Calu3 (cell line): ENCODE data around the gene MLLT1. TPM values are rescaled to one million over a fixed set of nuclear protein-coding genes. Genes with fewer than 3 reads are reported as not detected.
A peak's percentile ranks its signal among the peaks of the same experiment; 100 is the strongest.

Experiments used
- BruUV-seq: library from RNA; stranded (reverse); fragments of 400-500 nt; replicated peaks from 2 replicates; lab custom pipeline; 2021; lab: Mats Ljungman, UMichigan
- CTCF ChIA-PET: fragments of 300-600 bp; sonication (Branson Sonifier 250); formaldehyde crosslinking; loops from one replicate; lab custom pipeline; 2022; ENCODE audit warnings: antibody characterized with exemption; lab: Charles Lee
- DNase-seq: peaks from one replicate; pipeline ENCODE4 v3.0.0; 2022
- H3K27ac Mint-ChIP-seq: one replicate; pipeline ENCODE4 v1.8.0; 2022; ENCODE audit warnings: mixed read lengths; ENCODE audit not compliant: unreplicated experiment
- H3K27me3 Mint-ChIP-seq: one replicate; pipeline ENCODE4 v1.8.0; 2022; ENCODE audit warnings: mixed read lengths; ENCODE audit not compliant: unreplicated experiment
- H3K36me3 Mint-ChIP-seq: one replicate; pipeline ENCODE4 v1.8.0; 2022; ENCODE audit warnings: mild to moderate bottlenecking, moderate library complexity, mixed read lengths; ENCODE audit not compliant: insufficient read depth, unreplicated experiment
- H3K4me1 Mint-ChIP-seq: one replicate; pipeline ENCODE4 v1.8.0; 2022; ENCODE audit warnings: mild to moderate bottlenecking, low read depth, mixed read lengths; ENCODE audit not compliant: unreplicated experiment
- H3K4me3 Mint-ChIP-seq: one replicate; pipeline ENCODE4 v1.8.0; 2022; ENCODE audit warnings: mild to moderate bottlenecking, low read depth, moderate library complexity, mixed read lengths; ENCODE audit not compliant: unreplicated experiment
- H3K9me3 Mint-ChIP-seq: one replicate; pipeline ENCODE4 v1.8.0; 2022; ENCODE audit warnings: low read depth, mixed read lengths; ENCODE audit not compliant: unreplicated experiment
- intact Hi-C: fragments of 100-400 bp; cut with micrococcal nuclease; formaldehyde crosslinking; loops from one replicate; pipeline ENCODE4 v1.10.0; 2022; ENCODE audit not compliant: unreplicated experiment
- total RNA-seq: library from RNA; stranded (reverse); gene quantifications from 2 replicates; pipeline ENCODE4 v1.2.3, GENCODE V29; 2022
- TF ChIP-seq, protein P1 (sequence below): fragments of 200-600 bp; IDR thresholded peaks from one replicate; pipeline ENCODE4 v1.8.0; 2022; ENCODE audit warnings: antibody characterized with exemption; ENCODE audit not compliant: unreplicated experiment

Gene MLLT1
- total RNA-seq, 1 experiment from 2014 or later, result 49.8 TPM

DNA sequence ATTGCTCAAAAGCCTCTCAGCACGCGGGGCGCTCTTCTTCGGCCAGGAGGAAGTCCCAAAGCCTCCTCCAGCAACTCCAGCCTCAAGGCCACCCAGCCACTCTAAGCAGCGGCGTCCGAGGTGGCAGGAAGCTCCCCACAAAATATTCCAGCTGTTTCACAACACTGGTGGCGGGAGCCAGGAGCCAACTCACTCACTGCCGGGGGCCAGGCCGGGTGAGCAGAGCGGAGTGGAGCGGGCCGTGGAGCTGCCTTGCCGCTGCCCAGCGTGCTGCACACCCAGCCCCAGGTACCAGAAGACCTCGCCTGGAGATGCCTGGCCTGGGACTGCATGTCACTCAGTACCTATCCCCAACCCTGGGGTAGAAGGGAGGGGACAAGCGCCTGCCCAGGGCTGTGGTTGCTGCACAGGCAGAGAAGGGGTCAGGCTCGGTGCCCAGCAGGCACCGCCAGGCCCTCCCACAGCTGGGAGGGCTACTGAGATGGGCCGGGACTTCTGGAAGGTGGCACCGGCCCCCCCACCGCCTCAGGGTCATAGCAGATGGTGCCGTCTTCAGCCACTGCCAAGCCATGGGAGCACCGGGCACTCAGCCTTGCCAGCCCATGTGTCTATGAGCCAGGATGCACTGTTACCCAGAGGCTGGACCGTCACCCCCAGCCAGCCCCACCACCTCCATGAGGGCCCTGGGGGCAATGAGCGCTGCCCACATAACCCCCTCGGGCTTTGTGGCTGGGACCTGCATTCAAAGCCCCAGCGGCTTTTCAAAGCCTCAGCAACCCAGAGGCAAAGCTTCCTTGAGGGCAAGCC is 59.2 kb downstream of the MLLT1 start:
- Mint-ChIP-seq H3K27me3 (no peaks in the 10 kb centered on the region), H3K9me3 (no peaks in the 10 kb centered on the region), H3K36me3 (peaks cover 18% of the 10 kb centered on the region), H3K27ac (no peak overlapping the region), H3K4me3 (no peak overlapping the region), H3K4me1 (no peaks in the 10 kb centered on the region)
- BruUV-seq, result no TSS peak
- intact Hi-C loops, result no loop called here
- TF ChIP-seq, protein P1, sequence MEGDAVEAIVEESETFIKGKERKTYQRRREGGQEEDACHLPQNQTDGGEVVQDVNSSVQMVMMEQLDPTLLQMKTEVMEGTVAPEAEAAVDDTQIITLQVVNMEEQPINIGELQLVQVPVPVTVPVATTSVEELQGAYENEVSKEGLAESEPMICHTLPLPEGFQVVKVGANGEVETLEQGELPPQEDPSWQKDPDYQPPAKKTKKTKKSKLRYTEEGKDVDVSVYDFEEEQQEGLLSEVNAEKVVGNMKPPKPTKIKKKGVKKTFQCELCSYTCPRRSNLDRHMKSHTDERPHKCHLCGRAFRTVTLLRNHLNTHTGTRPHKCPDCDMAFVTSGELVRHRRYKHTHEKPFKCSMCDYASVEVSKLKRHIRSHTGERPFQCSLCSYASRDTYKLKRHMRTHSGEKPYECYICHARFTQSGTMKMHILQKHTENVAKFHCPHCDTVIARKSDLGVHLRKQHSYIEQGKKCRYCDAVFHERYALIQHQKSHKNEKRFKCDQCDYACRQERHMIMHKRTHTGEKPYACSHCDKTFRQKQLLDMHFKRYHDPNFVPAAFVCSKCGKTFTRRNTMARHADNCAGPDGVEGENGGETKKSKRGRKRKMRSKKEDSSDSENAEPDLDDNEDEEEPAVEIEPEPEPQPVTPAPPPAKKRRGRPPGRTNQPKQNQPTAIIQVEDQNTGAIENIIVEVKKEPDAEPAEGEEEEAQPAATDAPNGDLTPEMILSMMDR, result no peak
- no peak for DNase-seq
- CTCF ChIA-PET, result interaction anchor here (0.5 kb wide), 2 partner anchors 21 to 57 kb away, joined by 3 read pairs; no protein-coding TSS in a partner anchor

GRCh38 chr19:6219586-6220290 is 60.0 kb downstream of the MLLT1 start:
- H3K27ac Mint-ChIP-seq, result no peak overlapping the region
- H3K4me3 Mint-ChIP-seq, result no peak overlapping the region
- no peaks in the 10 kb centered on the region for H3K9me3 Mint-ChIP-seq
- intact Hi-C loops, result loop anchor here (10.0 kb wide), 1 partner anchor 75 kb away; no protein-coding TSS in a partner anchor
- no TSS peak for BruUV-seq
- CTCF ChIA-PET, result interaction anchor here (0.5 kb wide), 1 partner anchor 20 kb away, joined by 3 read pairs; no protein-coding TSS in a partner anchor
- H3K36me3 Mint-ChIP-seq, result peaks cover 13% of the 10 kb centered on the region
- DNase-seq, result no peak
- H3K27me3 Mint-ChIP-seq, result no peaks in the 10 kb centered on the region
- H3K4me1 Mint-ChIP-seq, result no peaks in the 10 kb centered on the region
- TF ChIP-seq, protein P1, result no peak

DNA sequence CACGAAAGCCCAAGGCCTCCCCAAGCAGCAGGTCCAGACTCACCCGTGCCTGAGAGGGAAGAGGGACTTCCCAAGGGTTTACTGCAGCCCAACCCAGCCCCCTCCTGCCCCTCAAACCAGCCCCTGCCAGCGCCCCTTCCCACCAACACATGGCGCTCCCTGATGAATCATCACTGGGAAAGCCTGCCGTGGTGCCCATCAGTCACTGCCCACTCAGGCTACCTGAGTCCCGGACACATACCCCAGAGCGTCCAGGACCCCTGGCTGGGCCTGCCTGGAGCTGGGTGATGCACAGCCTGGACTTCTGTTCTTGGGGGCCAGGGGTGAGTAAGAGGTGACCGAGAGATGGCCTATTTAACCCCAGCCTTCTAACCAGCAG is 60.6 kb downstream of the MLLT1 start:
- H3K27me3 Mint-ChIP-seq, result no peaks in the 10 kb centered on the region
- H3K36me3 Mint-ChIP-seq, result peaks cover 7% of the 10 kb centered on the region
- BruUV-seq, result no TSS peak
- DNase-seq, result no peak
- intact Hi-C loops, result loop anchor here (10.0 kb wide), 1 partner anchor 76 kb away; no protein-coding TSS in a partner anchor
- CTCF ChIA-PET, result interaction anchor here (0.8 to 1.0 kb wide), 2 partner anchors 19 to 77 kb away, joined by 3 to 4 read pairs; no protein-coding TSS in a partner anchor
- no peaks in the 10 kb centered on the region for H3K9me3 Mint-ChIP-seq
- TF ChIP-seq, protein P1, result no peak
- H3K4me1 Mint-ChIP-seq, result no peaks in the 10 kb centered on the region
- no peak overlapping the region for H3K27ac Mint-ChIP-seq
- H3K4me3 Mint-ChIP-seq, result no peak overlapping the region

DNA sequence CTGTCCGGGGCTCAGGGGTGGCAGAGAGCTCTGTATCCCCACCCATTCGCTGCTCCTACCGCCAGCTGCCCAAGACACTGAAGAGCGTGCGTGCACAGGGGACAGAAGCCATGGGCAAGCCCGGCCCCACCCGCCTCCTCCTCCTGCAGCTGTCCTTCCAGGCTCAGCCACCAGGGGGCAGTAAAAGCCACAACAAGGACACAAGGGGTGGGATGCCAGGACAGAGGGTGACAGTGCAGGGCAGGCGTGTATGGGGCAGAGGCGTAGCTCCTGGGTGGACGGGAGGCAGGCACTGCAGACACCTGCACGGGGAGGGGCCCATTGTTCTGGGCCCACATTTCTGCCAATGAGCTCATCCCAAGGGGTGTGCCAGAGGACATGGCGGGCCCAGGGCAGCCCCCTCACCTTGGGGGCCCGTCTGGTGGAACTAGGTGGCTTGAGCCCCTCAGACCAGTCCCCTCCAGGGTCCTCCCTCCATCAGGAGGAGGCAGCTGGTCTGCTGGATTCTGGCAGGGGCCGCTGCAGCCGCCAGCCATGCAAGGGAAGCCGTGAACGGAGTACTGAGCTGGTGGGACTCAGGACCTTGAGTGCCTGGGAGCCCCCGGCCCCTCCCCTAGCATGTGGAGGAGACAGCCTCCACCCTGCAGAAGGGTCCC is 61.2 kb downstream of the MLLT1 start:
- TF ChIP-seq, protein P1, result peak; percentile 78
- Mint-ChIP-seq H3K27ac (no peak overlapping the region), H3K27me3 (no peaks in the 10 kb centered on the region), H3K4me3 (no peak overlapping the region), H3K4me1 (no peaks in the 10 kb centered on the region), H3K9me3 (no peaks in the 10 kb centered on the region), H3K36me3 (peaks cover 6% of the 10 kb centered on the region)
- peak; percentile 75 for DNase-seq
- BruUV-seq, result no TSS peak
- CTCF ChIA-PET, result interaction anchor here (0.8 to 1.0 kb wide), 2 partner anchors 19 to 77 kb away, joined by 3 to 4 read pairs; no protein-coding TSS in a partner anchor
- intact Hi-C loops, result loop anchor here (10.0 kb wide), 1 partner anchor 76 kb away; no protein-coding TSS in a partner anchor
